PC-3 (cell line): ENCODE data around the gene SYDE2. TPM values are rescaled to one million over a fixed set of nuclear protein-coding genes. Genes with fewer than 3 reads are reported as not detected.
A peak's percentile ranks its signal among the peaks of the same experiment; 100 is the strongest.

ENCODE experiments used
- ATAC-seq: fragments of 200-7000 bp; cut with Tn5 transposase; 2 replicates; pipeline ENCODE4 v1.9.1; 2020; ENCODE audit warnings: mild to moderate bottlenecking, moderate library complexity
- BruUV-seq: library from RNA; stranded (reverse); fragments of 400-500 nt; replicated peaks from 2 replicates; lab custom pipeline; 2021; lab: Mats Ljungman, UMichigan
- CTCF ChIA-PET: fragments of 300-600 bp; sonication (Branson Sonifier 250); formaldehyde crosslinking; loops from one replicate; lab custom pipeline; 2022; ENCODE audit warnings: antibody characterized with exemption; lab: Charles Lee
- POLR2A ChIA-PET: fragments of 300-600 bp; sonication (Branson Sonifier 250); formaldehyde crosslinking; loops from one replicate; lab custom pipeline; 2022; ENCODE audit warnings: antibody characterized with exemption; ENCODE audit not compliant: unreplicated experiment; lab: Charles Lee
- DNase-seq: peaks from one replicate; pipeline ENCODE4 v3.0.0-alpha.2; 2015
- H2AFZ ChIP-seq: fragments of 300-600 bp; sonication (generic); 2 replicates; pipeline ENCODE4 v1.6.0; 2016; ENCODE audit warnings: antibody characterized with exemption, low read length
- H3F3A ChIP-seq: fragments of 300-600 bp; sonication (generic); one replicate; pipeline ENCODE4 v1.6.0; 2017; ENCODE audit warnings: antibody characterized with exemption, low read length, control low read depth, mild to moderate bottlenecking; ENCODE audit not compliant: unreplicated experiment
- H3K27ac ChIP-seq: fragments of 300-600 bp; sonication (generic); 2 replicates; pipeline ENCODE4 v1.5.1; 2016; ENCODE audit warnings: mild to moderate bottlenecking, low read length
- H3K27me3 ChIP-seq: fragments of 300-600 bp; sonication (generic); 2 replicates; pipeline ENCODE4 v1.6.1; 2016; ENCODE audit warnings: low read length, mixed read lengths
- H3K36me3 ChIP-seq: fragments of 300-600 bp; sonication (generic); 2 replicates; pipeline ENCODE4 v1.6.1; 2016; ENCODE audit warnings: low read depth, mixed run types, low read length, mixed read lengths
- H3K4me1 ChIP-seq: fragments of 300-600 bp; sonication (generic); 2 replicates; pipeline ENCODE4 v1.5.1; 2016; ENCODE audit warnings: low read length; ENCODE audit not compliant: insufficient read depth
- H3K4me2 ChIP-seq: fragments of 300-600 bp; sonication (generic); 2 replicates; pipeline ENCODE4 v1.6.0; 2016; ENCODE audit warnings: low read length
- H3K4me3 ChIP-seq: fragments of 300-600 bp; sonication (generic); 2 replicates; pipeline ENCODE4 v1.5.1; 2016; ENCODE audit warnings: mild to moderate bottlenecking, low read length, mixed read lengths
- H3K79me2 ChIP-seq: fragments of 300-600 bp; sonication (generic); 2 replicates; pipeline ENCODE4 v1.6.1; 2017; ENCODE audit warnings: low read length, mixed read lengths
- H3K9ac ChIP-seq: fragments of 300-600 bp; sonication (generic); 2 replicates; pipeline ENCODE4 v1.6.0; 2016; ENCODE audit warnings: mild to moderate bottlenecking, low read length
- H3K9me2 ChIP-seq: fragments of 300-600 bp; sonication (generic); replicated peaks from 2 replicates; pipeline ENCODE4 v1.6.1; 2016; ENCODE audit warnings: mixed run types, low read length, mixed read lengths
- H3K9me3 ChIP-seq: fragments of 300-600 bp; sonication (generic); 2 replicates; pipeline ENCODE4 v1.6.1; 2016; ENCODE audit warnings: low read length, mixed read lengths
- H4K20me1 ChIP-seq: fragments of 300-600 bp; sonication (generic); 2 replicates; pipeline ENCODE4 v1.6.1; 2016; ENCODE audit warnings: low read length, mixed read lengths
- EZH2 ChIP-seq: fragments of 300-600 bp; sonication (generic); IDR thresholded peaks from one replicate; pipeline ENCODE4 v1.6.1; 2017; ENCODE audit warnings: antibody characterized with exemption, mild to moderate bottlenecking, low read length; ENCODE audit not compliant: unreplicated experiment
- EZH2phosphoT487 ChIP-seq: fragments of 300-600 bp; sonication (generic); IDR thresholded peaks from 2 replicates; pipeline ENCODE4 v1.6.1; 2018; ENCODE audit warnings: mild to moderate bottlenecking, antibody characterized with exemption, low read length, borderline replicate concordance
- intact Hi-C: fragments of 100-400 bp; cut with micrococcal nuclease; formaldehyde crosslinking; loops from 2 replicates; pipeline ENCODE4 v1.9.0; 2023
- total RNA-seq: library from RNA; depleted of rRNA; stranded (reverse); fragments of >200 nt; gene quantifications from 2 replicates; pipeline ENCODE4 v1.2.3, GENCODE V29; 2014
- TF ChIP-seq, protein P1 (sequence below): fragments of 300-600 bp; sonication (generic); conservative IDR thresholded peaks from 2 replicates; pipeline ENCODE4 v1.5.1; 2017; ENCODE audit warnings: antibody characterized with exemption, low read depth, mild to moderate bottlenecking, low read length

The SYDE2 gene
- total RNA-seq, 1 experiment from 2014 or later: 4.4 TPM

DNA sequence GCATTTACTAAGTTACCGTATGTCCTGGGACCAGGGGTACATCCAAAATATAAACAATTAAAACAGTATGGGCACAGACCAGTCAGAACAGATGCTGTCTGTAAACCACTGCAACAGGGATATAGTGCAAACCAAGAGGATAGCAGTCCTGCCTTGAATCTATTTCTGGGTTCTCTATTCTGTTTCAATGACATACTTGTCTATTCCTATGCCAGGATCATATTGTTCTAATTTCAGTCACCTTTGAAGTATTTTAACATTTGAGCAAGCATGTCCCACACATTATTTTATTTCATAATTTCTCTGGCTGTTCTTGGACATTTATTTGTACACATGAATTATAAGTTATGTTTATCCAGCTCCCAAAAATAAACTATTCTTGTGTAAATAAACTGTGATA lies 28.2 kb upstream of the SYDE2 start:
- Histone ChIP-seq H3K4me1 (peaks cover 20% of the 10 kb centered on the region), H3K4me3 (no peak overlapping the region), H3K36me3 (no peaks in the 10 kb centered on the region), H3K4me2 (no peak overlapping the region), H3F3A (no peaks in the 10 kb centered on the region), H3K9me2 (no peaks in the 10 kb centered on the region), H3K9ac (no peak overlapping the region), H4K20me1 (no peaks in the 10 kb centered on the region), H3K9me3 (no peaks in the 10 kb centered on the region), H2AFZ (no peak overlapping the region), H3K79me2 (no peaks in the 10 kb centered on the region), H3K27me3 (no peaks in the 10 kb centered on the region), H3K27ac (no peak overlapping the region)
- ChIA-PET CTCF (no interaction called here), POLR2A (no interaction called here)
- ATAC-seq (no peak), DNase-seq (no peak)
- BruUV-seq: no TSS peak
- TF ChIP-seq EZH2: no peak
- no peak for TF ChIP-seq EZH2phosphoT487
- TF ChIP-seq, protein P1, sequence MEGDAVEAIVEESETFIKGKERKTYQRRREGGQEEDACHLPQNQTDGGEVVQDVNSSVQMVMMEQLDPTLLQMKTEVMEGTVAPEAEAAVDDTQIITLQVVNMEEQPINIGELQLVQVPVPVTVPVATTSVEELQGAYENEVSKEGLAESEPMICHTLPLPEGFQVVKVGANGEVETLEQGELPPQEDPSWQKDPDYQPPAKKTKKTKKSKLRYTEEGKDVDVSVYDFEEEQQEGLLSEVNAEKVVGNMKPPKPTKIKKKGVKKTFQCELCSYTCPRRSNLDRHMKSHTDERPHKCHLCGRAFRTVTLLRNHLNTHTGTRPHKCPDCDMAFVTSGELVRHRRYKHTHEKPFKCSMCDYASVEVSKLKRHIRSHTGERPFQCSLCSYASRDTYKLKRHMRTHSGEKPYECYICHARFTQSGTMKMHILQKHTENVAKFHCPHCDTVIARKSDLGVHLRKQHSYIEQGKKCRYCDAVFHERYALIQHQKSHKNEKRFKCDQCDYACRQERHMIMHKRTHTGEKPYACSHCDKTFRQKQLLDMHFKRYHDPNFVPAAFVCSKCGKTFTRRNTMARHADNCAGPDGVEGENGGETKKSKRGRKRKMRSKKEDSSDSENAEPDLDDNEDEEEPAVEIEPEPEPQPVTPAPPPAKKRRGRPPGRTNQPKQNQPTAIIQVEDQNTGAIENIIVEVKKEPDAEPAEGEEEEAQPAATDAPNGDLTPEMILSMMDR: no peak
- intact Hi-C loops: no loop called here

DNA sequence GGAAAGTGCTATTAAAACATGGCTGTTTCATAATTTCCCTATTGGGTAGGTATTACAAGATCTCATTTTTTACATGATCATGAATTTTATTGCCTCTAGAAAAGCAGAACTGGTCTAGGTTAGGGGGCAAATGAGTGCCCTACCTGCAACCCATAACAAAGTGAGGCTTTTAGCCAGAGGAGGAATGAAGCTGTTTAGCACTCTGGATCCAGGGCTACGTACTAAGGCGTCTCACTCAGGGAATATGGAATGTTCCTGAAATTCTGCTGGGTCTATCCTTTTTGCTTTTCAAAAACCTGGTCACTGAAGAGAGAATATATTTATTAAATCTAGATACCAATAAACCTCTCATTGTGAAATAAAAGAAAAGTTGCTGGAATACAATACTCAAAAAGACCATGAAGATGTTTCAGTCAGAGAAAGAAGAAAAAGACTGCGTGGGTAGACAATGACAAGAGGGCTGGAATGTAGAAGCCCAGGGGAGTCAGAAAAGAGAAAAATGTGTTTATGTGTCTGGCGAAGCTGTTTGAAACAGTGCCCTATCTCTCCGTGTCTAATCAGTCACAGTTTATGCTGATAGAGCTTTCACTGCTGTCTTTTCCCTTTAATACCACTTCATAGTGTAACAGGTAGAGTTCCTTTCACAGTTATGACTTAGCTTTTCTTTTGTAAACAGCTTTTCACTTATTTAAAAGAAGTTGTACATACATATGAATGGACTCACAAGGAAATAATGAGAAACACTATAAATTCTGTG lies 25.0 kb upstream of the SYDE2 start:
- Histone ChIP-seq H3K4me1 (peaks cover 20% of the 10 kb centered on the region), H3K9me3 (no peaks in the 10 kb centered on the region), H3K4me3 (no peak overlapping the region), H3K4me2 (peak overlapping the region; percentile 56), H3K9ac (no peak overlapping the region), H3K27me3 (no peaks in the 10 kb centered on the region), H4K20me1 (no peaks in the 10 kb centered on the region), H3K36me3 (no peaks in the 10 kb centered on the region), H3K9me2 (no peaks in the 10 kb centered on the region), H3F3A (no peaks in the 10 kb centered on the region), H3K27ac (peak overlapping the region; percentile 4; the same call in 1 of the 2 replicates), H3K79me2 (no peaks in the 10 kb centered on the region), H2AFZ (peak overlapping the region; percentile 32; the same call in 1 of the 2 replicates)
- intact Hi-C loops: no loop called here
- TF ChIP-seq EZH2 (no peak), EZH2phosphoT487 (no peak)
- TF ChIP-seq, protein P1: no peak
- BruUV-seq: no TSS peak
- no peak for DNase-seq
- POLR2A ChIA-PET: no interaction called here
- ATAC-seq: no peak
- CTCF ChIA-PET: no interaction called here
